Measurements from ENCODE around the gene ID1. TPM values are rescaled to one million over a fixed set of nuclear protein-coding genes. Genes with fewer than 3 reads are reported as not detected.

ID1 gene
- total and polyA plus RNA-seq, 8 donors, result 9.5 to 64.7 (median 18.8) TPM

DNA sequence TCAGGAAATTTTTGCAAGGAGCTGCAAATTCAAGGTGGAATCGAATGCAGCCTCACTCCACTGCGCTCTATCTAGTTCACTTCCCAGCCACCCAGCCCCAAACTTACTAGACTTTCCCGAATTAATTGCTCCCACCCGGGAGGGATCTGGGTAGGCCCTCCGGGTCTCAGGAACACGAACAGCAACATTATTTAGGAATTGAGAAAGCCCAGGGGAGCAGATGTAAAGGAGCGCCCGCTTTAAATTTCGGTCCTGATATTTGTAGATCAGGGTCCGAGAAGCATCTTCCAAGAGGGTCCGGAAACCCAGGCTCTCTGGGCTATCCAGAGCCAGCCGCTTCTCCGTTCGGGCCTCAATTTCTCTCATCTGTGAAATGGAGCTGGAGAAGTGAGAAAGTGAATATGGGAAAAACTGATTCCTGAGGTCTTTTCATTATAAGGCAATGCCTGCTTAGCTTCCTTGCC, 490 bp upstream of the ID1 start:
- DNase-seq (no peak), FAIRE-seq (no peak), ATAC-seq (peak; percentile 4 to 11 (median 4))
- Histone ChIP-seq H3K4me1 (peaks cover 3 to 25% (median 4%) of the 10 kb centered on the region in 3 donors), H3K27ac (peak overlapping the region; percentile 10 to 78 (median 72)), H3K36me3 (no peaks in the 10 kb centered on the region), H3K27me3 (no peaks in the 10 kb centered on the region), H3K9me3 (no peaks in the 10 kb centered on the region), H3K4me3 (peak overlapping the region in 3 of 4 donors; percentile 40 to 75 (median 61))
- 0 to 1% methylated on average over 14 of the region's 14 CpGs for WGBS, 2 donors
- TF ChIP-seq, protein P1, sequence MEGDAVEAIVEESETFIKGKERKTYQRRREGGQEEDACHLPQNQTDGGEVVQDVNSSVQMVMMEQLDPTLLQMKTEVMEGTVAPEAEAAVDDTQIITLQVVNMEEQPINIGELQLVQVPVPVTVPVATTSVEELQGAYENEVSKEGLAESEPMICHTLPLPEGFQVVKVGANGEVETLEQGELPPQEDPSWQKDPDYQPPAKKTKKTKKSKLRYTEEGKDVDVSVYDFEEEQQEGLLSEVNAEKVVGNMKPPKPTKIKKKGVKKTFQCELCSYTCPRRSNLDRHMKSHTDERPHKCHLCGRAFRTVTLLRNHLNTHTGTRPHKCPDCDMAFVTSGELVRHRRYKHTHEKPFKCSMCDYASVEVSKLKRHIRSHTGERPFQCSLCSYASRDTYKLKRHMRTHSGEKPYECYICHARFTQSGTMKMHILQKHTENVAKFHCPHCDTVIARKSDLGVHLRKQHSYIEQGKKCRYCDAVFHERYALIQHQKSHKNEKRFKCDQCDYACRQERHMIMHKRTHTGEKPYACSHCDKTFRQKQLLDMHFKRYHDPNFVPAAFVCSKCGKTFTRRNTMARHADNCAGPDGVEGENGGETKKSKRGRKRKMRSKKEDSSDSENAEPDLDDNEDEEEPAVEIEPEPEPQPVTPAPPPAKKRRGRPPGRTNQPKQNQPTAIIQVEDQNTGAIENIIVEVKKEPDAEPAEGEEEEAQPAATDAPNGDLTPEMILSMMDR (IDR thresholded peaks at IDR 0.05), result no peak
- intact Hi-C loops (cut with DNase I), result loop anchor here in 1 of 3 donors (5.0 kb wide), 1 partner anchor 32 kb away; no protein-coding TSS in a partner anchor

DNA sequence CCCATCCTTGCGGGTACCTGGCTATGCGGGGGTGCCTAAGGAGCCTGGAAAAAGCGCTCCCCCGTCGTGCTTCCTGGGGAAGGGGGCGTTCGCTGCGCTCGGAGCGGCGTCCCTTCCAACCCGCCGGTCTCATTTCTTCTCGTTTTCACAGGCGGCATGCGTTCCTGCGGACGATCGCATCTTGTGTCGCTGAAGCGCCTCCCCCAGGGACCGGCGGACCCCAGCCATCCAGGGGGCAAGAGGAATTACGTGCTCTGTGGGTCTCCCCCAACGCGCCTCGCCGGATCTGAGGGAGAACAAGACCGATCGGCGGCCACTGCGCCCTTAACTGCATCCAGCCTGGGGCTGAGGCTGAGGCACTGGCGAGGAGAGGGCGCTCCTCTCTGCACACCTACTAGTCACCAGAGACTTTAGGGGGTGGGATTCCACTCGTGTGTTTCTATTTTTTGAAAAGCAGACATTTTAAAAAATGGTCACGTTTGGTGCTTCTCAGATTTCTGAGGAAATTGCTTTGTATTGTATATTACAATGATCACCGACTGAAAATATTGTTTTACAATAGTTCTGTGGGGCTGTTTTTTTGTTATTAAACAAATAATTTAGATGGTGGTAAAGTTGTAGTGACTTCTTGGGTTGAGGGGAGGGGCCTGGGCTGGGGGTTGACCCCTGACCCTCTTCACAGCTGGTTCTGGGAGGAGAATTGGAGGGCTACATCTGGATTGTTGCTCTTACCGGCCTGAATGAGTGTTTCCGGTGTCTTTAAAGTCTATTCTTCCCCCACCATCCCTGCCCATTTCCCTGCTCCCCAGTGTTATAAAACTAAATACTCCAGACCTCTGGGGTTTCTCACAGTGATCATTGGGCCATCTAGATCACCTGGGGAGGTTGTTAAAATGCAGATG, 1.1 kb downstream of the ID1 start:
- Histone ChIP-seq H3K4me3 (peak overlapping the region; percentile 40 to 77 (median 68)), H3K27me3 (no peaks in the 10 kb centered on the region), H3K4me1 (peaks cover 3 to 31% (median 4%) of the 10 kb centered on the region in 3 donors), H3K36me3 (no peaks in the 10 kb centered on the region), H3K9me3 (no peaks in the 10 kb centered on the region), H3K27ac (peak overlapping the region; percentile 18 to 78 (median 72))
- FAIRE-seq (no peak), DNase-seq (peak in 1 of 6 donors; percentile 64), ATAC-seq (no peak)
- WGBS, 2 donors, result 38 to 42% methylated on average over 34 to 39 of the region's 39 CpGs
- TF ChIP-seq, protein P1 (IDR thresholded peaks at IDR 0.05), result no peak
- intact Hi-C loops (cut with DNase I), result loop anchor here in 1 of 3 donors (5.0 kb wide), 1 partner anchor 34 kb away; no protein-coding TSS in a partner anchor

DNA sequence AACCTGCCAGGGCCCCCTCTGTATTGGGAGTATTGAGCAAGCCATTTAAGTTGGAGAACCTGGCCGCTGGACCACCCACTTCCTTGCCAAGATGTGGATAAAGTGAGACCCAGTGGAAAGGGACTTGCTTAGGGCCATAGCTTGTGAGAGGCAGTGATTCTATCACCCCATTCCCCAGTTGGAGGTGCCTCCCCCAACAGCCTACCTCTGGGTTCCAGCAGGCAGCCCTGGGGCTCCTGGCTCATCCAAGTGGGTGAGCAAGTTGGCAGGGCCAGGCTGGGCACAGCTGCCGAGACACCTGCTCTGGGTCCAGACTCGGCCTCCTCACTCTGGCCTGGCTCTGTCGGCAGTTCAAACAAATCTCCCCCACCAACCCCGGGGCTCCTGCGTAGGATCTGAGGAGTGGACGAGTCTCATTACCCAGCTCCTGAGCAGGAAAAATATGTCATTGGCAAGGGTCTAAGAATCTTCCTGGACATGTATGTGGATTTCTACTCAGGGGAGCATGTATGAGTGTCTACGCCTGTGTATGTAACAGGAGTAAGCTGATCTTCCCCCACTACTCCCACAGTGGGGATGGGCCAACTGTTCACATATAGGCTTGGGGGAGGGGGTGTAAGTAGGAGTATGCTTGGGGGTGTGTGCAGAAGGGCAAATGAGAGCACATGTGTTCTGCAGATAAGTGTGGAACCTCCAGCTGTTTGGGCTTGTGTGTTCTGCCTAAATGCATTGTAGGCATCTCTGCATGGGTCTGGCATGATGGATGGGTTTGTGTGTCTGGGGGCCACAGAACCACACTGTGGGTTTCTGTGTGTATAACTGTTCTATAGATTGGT, 1.9 kb downstream of the ID1 start:
- H3K27ac ChIP-seq, result peak overlapping the region in 3 of 4 donors; percentile 11 to 78 (median 77)
- ATAC-seq (no peak), FAIRE-seq (no peak), DNase-seq (peak in 1 of 6 donors; percentile 71)
- H3K4me3 ChIP-seq, result peak overlapping the region in 2 of 4 donors; percentile 40 to 75
- intact Hi-C loops (cut with DNase I), result loop anchor here in 1 of 3 donors (5.0 kb wide), 1 partner anchor 35 kb away; no protein-coding TSS in a partner anchor
- no peaks in the 10 kb centered on the region for H3K27me3 ChIP-seq
- peaks cover 3 to 32% (median 4%) of the 10 kb centered on the region in 3 donors for H3K4me1 ChIP-seq
- no peaks in the 10 kb centered on the region for H3K36me3 ChIP-seq
- H3K9me3 ChIP-seq, result no peaks in the 10 kb centered on the region
- 76 to 80% methylated on average over 8 of the region's 8 CpGs for WGBS, 2 donors
- TF ChIP-seq, protein P1 (IDR thresholded peaks at IDR 0.05), result no peak

DNA sequence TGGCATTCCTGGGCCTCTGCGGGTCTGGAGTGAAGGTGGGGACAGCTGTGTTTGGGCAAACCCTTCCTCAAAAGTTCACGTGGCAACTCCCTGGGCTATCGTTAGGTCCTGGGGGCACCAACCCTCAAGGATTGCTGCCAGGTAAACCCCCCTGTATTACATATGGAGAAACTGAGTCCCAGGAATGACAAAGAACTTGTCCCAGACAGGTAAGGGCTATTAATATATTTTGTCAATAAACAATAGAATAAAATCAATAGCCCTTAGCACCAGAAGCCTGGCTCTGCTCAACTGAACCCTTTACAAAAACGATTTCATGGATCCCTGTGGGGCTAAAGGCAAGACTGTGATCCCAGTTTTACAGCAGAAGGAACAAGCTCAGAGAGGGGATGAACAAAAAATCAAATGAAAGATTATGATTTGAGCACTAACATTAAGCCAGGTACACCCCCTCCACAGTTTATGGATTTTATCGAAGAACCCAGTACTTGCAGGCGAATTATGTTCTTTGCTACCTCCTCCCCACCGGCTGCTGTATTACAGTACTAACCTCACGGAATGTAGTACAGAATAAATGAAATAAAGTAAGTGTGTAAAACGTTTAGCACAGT, 2.7 kb downstream of the ID1 start:
- Histone ChIP-seq H3K9me3 (no peaks in the 10 kb centered on the region), H3K4me1 (peaks cover 3 to 34% (median 4%) of the 10 kb centered on the region in 3 donors), H3K36me3 (no peaks in the 10 kb centered on the region), H3K27ac (peak overlapping the region; percentile 24 to 78 (median 58)), H3K4me3 (peak overlapping the region in 1 of 4 donors; percentile 75), H3K27me3 (no peaks in the 10 kb centered on the region)
- intact Hi-C loops (cut with DNase I), result loop anchor here in 1 of 3 donors (5.0 kb wide), 1 partner anchor 35 kb away; no protein-coding TSS in a partner anchor
- FAIRE-seq (no peak), ATAC-seq (no peak), DNase-seq (no peak)
- TF ChIP-seq, protein P1 (IDR thresholded peaks at IDR 0.05), result no peak
- 51 to 58% methylated on average over 9 of the region's 9 CpGs for WGBS, 2 donors

Measured in pancreas (tissue), 10 donors.